AG04450 (cell line): Measurements from ENCODE around the gene MRPL40. TPM values are rescaled to one million over a fixed set of nuclear protein-coding genes. Genes with fewer than 3 reads are reported as not detected.

Source experiments
- CTCF ChIA-PET: fragments of 300-600, 350-600 bp; formaldehyde crosslinking; extraction: SDS; loops from one replicate; lab custom pipeline; 2022; ENCODE audit warnings: antibody characterized with exemption, inconsistent platforms; lab: Charles Lee
- POLR2A ChIA-PET: fragments of 350-600 bp; formaldehyde crosslinking; extraction: SDS; loops from one replicate; lab custom pipeline; 2021; ENCODE audit warnings: antibody characterized with exemption, inconsistent platforms; lab: Yijun Ruan, JAX
- DNase-seq: peaks from one replicate; pipeline ENCODE4 v3.0.0-alpha.2; 2011; ENCODE audit warnings: low read depth, low spot score
- H3K27ac ChIP-seq: one replicate; pipeline ENCODE4 v1.5.1; 2012; ENCODE audit warnings: low read depth, low read length, control low read depth
- H3K27me3 ChIP-seq: one replicate; pipeline ENCODE4 v1.6.0; 2012; ENCODE audit warnings: low read length; ENCODE audit not compliant: control insufficient read depth, insufficient read depth
- H3K4me3 ChIP-seq: 2 replicates; pipeline ENCODE4 v1.5.1; 2011; ENCODE audit warnings: mild to moderate bottlenecking, low read depth, low read length, control low read depth
- H3K9me3 ChIP-seq: 2 replicates; pipeline ENCODE4 v1.5.1; 2012; ENCODE audit warnings: low read length; ENCODE audit not compliant: control insufficient read depth, insufficient read depth
- polyA plus RNA-seq: library from polyadenylated mRNA; depleted of rRNA; stranded (reverse); fragments of >200 nt; gene quantifications from 2 replicates; pipeline ENCODE4 v1.2.3, GENCODE V29; 2011; rRNA removed
- TF ChIP-seq, protein P1 (sequence below): IDR thresholded peaks from 2 replicates; pipeline ENCODE4 v1.5.1; 2011; ENCODE audit warnings: low read depth, low read length, control low read depth, inconsistent platforms

Gene MRPL40
- polyA plus RNA-seq, 1 experiment = 49.5 TPM

- no peak overlapping the region for H3K27ac ChIP-seq
- no peaks in the 10 kb centered on the region for H3K27me3 ChIP-seq
- POLR2A ChIA-PET = no interaction called here
- DNase-seq = no peak
- no peaks in the 10 kb centered on the region; the same call in 1 of the 2 replicates for H3K9me3 ChIP-seq
- H3K4me3 ChIP-seq = no peak overlapping the region; the same call in 1 of the 2 replicates
- TF ChIP-seq, protein P1, sequence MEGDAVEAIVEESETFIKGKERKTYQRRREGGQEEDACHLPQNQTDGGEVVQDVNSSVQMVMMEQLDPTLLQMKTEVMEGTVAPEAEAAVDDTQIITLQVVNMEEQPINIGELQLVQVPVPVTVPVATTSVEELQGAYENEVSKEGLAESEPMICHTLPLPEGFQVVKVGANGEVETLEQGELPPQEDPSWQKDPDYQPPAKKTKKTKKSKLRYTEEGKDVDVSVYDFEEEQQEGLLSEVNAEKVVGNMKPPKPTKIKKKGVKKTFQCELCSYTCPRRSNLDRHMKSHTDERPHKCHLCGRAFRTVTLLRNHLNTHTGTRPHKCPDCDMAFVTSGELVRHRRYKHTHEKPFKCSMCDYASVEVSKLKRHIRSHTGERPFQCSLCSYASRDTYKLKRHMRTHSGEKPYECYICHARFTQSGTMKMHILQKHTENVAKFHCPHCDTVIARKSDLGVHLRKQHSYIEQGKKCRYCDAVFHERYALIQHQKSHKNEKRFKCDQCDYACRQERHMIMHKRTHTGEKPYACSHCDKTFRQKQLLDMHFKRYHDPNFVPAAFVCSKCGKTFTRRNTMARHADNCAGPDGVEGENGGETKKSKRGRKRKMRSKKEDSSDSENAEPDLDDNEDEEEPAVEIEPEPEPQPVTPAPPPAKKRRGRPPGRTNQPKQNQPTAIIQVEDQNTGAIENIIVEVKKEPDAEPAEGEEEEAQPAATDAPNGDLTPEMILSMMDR = no peak
- CTCF ChIA-PET = no interaction called here
Observed at GRCh38 chr22:19480789-19481188, 48.4 kb downstream of the MRPL40 start.

- no peaks in the 10 kb centered on the region for H3K27me3 ChIP-seq
- H3K9me3 ChIP-seq = no peaks in the 10 kb centered on the region; the same call in 1 of the 2 replicates
- POLR2A ChIA-PET = no interaction called here
- DNase-seq = no peak
- CTCF ChIA-PET = no interaction called here
- no peak overlapping the region for H3K27ac ChIP-seq
- TF ChIP-seq, protein P1 = no peak
- no peak overlapping the region for H3K4me3 ChIP-seq
Observed at GRCh38 chr22:19482297-19482696, 50.0 kb downstream of the MRPL40 start.

DNA sequence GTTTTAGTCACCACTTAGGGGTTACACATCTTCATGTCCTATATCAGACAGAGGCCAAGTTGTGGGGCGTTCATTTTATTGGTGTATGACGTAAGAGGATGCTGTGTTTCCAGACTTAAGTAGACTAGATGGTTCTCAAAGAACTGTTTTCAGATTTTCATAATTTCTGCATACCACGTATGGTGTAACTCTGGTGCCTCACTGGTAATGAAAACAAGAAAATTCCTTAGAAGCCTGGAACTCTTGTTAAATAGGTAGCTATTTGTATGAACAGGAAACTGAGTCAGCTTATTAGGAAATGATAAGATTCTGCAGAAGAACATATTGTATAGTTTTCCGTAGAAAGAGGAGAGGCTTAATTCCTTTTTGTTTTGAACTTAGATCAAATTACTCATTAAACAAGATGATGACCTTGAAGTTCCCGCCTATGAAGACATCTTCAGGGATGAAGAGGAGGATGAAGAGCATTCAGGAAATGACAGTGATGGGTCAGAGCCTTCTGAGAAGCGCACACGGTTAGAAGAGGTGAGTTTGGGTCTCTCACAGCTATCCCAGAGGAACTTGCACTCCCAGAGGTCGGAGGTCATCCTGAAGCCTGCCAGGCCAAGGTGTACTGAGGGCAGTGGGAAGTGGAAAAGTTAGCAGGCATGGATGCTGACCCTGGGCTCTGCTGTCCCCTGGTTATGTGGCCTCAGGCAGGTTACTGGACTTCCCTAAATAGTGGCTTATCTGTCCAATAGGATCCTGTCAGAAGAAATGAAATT lies 51.3 kb downstream of the MRPL40 start:
- CTCF ChIA-PET = interaction anchor here (1.5 kb wide), 1 partner anchor 147 kb away, joined by 5 read pairs; no protein-coding TSS in a partner anchor
- POLR2A ChIA-PET = no interaction called here

More for the DNA sequence above, 51.3 kb downstream of the MRPL40 start:
- DNase-seq = no peak
- Histone ChIP-seq H3K4me3 (no peak overlapping the region), H3K27ac (peak overlapping the region; percentile 31), H3K9me3 (no peaks in the 10 kb centered on the region; the same call in 1 of the 2 replicates), H3K27me3 (no peaks in the 10 kb centered on the region)
- TF ChIP-seq, protein P1 = no peak

Other genes with a start within 250 kb of the MRPL40 start
- 6.6 and 8.0 TPM in 2 replicates for gene CLTCL1, start 140.8 kb upstream of the MRPL40 start, polyA plus RNA-seq
- gene HIRA, start 812 bp upstream of the MRPL40 start, polyA plus RNA-seq = 17.1 and 20.5 TPM in 2 replicates
- 17.1 and 18.8 TPM in 2 replicates for gene C22orf39, start 15.2 kb downstream of the MRPL40 start, polyA plus RNA-seq
- gene UFD1, start 46.6 kb downstream of the MRPL40 start, polyA plus RNA-seq = 87.3 and 104 TPM in 2 replicates
- gene CDC45, start 47.4 kb downstream of the MRPL40 start, polyA plus RNA-seq = 8.3 and 9.3 TPM in 2 replicates
- 0.05 TPM in 1 of 2 replicates, not detected in the other for gene CLDN5, start 91.9 kb downstream of the MRPL40 start, polyA plus RNA-seq